HG03558 (cell line): ENCODE data around the gene KRT1.
"Not testable (repeated sequence)": the region's sequence is repeated elsewhere in the genome, so short reads cannot be mapped to it uniquely, and the experiment has no call there.

ENCODE experiments used
- ATAC-seq: cut with Tn5 transposase; IDR thresholded peaks from one replicate; pipeline ENCODE4 v1.9.1; 2021; ENCODE audit warnings: moderate number of reproducible peaks; ENCODE audit not compliant: unreplicated experiment; ENCODE audit errors: extremely low read depth

The KRT1 gene

GRCh38 chr12:52684431-52684830 is 4.2 kb upstream of the KRT1 start:
- no peak for ATAC-seq

DNA sequence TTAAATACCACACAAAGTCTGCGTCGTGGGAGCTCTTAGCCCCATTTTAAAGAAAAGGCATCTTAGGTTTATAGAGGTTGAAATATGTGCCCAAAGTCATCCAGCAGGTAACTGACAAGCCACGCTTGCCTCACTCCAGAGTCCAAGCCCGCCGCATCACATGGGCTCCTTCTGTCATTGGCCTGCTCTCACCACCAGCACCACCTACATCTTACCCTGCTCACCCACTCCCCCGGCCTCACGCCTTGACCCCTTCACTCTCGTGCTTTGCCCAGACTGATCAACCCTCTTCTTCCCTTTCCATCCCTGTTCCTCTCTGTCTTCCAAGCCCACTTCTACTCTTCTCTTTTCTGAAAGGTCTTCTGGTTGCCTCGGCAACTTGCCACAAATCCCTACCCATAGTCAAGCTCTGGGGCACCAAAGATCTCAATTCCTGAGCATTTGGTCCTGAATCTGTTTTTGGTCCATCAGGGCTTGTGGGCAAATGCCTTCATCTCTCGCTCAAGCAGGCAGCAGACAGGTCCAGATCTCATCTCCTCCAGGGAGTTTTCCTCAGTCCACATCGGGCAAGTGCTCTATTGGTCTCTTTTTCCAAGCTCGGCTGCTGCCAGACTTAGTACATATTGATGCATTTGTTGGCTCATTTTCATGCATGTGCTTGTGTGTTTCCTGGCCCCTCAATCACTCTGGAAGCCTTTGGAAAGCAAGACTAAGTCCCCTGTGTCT is 3.5 kb upstream of the KRT1 start:
- no peak for ATAC-seq

DNA sequence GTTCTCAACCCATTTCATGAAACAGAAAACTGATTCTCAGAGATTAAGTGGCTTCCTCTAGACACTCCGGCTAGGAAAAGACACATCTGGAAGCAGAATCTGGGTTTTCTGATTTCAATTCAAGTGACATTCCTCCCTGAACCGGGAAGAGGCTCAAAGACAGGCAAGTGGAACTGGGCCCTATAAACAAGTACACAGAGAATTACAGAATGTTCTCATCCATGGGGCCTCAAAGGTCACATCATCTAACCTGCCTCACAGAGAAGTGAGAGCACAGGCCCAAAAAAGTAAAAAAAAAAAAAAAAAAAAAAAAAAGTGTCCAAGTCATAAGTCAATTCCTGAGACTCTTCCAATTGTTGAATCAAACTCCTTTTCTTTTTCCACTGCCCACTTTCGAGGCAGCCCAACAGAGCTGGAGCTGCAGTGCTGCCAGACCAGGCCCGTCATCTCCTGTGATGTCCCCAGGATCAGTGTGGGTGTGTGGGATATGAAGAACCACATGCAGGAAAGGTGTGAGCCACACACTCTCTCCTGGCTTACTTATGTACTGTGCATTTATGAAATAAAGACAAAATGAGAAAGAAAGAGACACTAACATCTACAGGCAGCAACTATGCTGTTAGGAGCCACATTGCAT is 2.8 kb upstream of the KRT1 start:
- no peak for ATAC-seq

GRCh38 chr12:52682381-52682660 is 2.1 kb upstream of the KRT1 start:
- no peak for ATAC-seq

DNA sequence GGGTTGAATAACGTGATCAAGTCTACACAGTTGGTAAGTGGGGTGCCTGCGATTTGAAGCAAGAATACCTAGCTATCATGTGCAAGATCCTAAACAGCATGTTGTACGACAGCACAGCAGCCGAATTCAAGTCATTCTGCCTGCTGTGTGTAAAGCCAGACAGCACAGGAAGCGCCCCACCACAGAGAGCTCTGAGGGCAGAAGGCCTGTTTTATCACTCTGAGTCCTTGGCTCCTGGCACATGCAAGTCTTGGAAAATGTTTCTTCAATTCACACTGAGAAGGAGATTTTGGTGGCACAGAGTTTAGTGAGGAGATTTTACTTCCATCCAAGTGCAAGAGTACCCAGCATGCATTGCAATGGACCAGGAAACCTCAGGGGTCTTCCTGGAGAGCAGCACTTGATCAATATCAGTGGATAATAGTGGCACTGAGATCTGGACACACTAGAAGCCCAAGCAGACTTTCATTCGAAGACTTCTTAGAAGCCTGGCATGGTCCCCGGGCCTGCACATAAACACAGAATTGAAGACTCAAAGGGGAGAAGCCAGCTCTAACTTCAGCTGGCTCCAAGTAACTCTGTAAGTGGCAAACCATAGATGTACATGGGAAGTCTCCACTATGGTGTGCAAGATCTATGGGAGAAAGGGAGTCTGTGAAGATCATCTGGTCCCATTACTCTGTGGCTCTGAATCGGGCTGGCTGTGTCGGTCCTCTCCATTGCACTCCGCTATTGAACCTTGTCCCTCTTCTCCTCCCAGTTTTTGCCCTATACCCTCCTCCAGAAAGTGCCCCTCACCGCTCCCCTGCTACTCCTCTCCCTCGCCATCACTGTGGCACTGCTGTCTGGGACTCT is 1.5 kb upstream of the KRT1 start:
- no peak for ATAC-seq

DNA sequence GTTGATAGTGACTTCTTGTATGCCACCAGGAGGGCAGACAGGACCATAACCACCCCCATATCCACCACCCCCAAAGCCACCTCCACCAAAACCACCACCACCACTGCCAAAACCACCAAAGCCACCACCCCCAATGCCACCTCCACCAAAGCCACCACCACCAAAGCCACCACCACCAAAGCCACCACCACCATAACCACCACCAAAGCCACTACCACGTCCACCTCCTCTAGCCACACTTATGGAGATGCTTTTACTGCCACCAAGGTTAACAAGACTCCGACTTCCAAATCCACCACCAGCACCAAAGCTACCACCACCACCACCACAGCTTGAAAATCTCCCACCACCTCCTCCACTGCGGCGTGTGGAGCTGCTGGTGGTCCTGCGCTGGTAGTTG is 332 bp downstream of the KRT1 start:
- no peak for ATAC-seq

DNA sequence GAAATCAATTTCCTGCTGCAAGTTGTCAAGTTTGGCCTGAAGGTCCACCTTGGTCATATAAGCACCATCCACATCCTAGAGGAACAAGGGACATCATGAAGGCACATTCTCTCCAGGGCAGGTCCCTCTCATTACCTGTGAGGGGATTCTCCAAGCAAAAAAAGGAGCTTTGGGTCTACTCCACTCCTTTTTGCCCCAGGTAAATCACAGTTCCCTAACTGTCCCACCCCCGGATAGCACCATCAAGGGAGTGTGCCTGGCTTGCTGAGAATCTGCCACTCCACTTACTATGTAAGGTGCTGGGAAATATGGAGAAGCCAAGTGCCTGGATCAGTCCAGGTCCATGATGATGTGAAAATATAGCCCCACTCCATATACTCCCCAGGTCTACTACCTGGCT is 2.5 kb downstream of the KRT1 start:
- ATAC-seq, result no peak

DNA sequence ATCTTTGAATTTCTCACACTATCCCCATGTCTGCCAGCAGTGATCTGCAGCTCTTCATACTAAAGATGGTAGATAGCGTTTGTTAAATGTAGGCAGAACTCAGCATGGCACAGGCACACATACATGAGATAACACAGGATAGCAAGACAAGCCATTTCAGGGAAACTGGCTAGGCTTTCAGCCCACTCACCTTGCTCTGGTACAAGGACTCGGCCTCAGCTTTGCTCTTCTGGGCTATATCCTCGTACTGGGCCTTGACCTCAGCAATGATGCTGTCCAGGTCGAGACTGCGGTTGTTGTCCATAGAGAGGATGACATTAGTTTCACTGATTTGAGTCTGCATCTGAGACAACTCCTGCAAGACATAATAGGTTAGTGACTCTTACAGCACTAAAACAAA is 3.1 kb downstream of the KRT1 start:
- no peak for ATAC-seq

DNA sequence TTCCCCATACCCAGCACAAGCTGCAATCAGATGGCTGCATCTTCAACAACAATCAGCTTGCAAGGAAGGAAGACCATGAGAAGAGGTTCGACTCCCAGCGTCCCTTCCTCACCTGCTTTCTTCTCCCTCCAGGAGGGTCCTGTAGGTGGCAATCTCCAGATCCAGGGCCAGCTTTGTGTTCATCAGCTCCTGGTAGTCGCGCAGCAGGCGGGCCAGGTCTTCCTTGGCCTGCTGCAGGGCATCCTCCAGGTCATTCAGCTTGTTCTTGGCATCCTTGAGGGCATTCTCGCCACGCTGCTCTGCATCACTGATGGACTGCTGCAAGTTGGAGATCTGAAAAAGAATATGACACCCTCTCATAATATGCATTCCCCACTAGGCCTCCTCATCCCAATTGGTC is 4.0 kb downstream of the KRT1 start:
- ATAC-seq, result no peak

DNA sequence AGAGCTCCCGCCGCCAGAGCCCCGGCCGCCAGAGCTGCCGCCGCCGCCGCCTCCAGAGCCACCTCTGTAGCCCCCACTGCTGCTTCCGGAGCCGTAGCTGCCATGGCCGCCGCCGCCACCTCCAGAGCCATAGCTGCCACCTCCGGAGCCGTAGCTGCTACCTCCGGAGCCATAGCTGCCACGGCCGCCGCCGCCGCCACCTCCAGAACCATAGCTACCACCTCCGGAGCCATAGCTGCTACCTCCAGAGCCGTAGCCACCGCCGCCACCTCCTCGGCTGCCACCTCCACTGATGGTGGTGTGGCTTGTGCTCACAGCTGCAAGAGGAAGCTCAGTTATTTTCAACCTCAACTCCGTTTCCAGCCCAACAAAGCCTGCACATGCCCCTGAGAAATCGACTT is 4.9 kb downstream of the KRT1 start:
- no peak for ATAC-seq

DNA sequence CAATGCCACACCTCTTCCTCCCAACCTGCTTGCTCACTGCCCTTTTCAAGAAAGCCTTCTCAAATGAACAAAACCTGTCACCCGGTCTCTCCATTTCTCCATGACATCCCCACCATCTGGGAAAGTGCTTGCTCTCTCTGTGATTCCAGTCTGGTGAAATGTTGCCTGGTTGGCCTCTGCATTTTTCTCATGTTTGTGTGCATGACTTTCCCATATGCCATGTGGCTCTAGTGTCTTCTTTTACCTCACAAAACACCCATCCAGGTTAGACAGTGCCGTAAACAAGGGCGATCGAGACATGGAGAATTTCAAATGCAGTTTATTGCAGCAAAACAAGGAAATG is 5.8 kb downstream of the KRT1 start:
- ATAC-seq, result no peak

DNA sequence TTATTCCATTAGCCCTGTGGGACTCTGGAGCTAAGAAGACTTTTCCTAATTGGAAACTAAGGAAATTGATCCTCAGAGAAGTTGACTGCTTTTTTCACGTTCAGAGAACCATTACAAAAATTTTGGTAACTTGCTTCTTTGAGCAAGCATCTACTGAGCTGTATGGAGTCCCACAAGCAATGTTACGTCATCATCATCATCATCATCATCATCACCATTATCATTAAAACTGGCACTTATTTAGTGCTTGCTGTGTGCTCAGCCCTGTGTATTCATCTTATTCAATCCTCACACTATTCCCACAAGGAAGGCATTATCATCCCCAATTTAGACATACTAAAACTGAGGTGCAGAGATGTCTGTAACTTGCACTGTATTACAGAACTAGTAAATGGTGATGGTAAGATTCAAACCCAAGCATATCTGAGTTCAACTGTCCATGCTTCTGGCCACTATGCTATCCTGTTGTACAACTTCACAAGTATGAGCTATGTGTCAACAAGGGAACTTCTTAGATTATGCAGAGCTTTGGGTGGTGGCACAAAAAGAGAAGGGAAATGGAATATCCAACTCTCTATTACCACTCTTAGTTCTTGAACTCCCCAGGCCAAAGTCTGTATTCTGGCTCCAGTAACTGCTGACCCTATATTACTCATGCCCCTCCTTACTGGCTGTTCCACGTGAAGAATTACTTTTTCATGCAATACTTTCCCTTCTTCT is 6.3 kb downstream of the KRT1 start:
- no peak for ATAC-seq

- ATAC-seq, result no peak
Measured at GRCh38 chr12:52673217-52673616, 7.0 kb downstream of the KRT1 start.

- no peak for ATAC-seq
Measured at GRCh38 chr12:52672321-52672933, 7.8 kb downstream of the KRT1 start.

- ATAC-seq, result no peak
Measured at GRCh38 chr12:52670961-52671360, 9.2 kb downstream of the KRT1 start.

- ATAC-seq, result no peak
Measured at GRCh38 chr12:52670506-52670905, 9.7 kb downstream of the KRT1 start.

DNA sequence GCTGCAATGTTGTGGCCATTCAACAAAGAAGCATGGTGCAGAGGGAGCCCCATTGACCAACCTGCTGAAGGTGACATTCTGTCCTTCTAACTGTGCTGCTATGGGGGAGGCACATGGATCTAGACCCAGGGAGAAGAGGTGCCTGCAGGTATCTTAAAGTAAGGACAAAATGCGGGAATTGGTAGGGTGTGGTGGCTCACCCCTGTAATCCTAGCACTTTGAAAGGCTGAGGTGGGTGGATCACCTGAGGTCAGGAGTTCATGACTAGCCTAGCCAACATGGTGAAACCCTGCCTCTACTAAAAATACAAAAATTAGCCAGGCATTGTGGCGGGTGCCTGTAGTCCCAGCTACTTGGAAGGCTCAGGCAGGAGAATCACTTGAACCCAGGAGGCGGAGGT is 10.3 kb downstream of the KRT1 start:
- ATAC-seq, result not testable (repeated sequence)

DNA sequence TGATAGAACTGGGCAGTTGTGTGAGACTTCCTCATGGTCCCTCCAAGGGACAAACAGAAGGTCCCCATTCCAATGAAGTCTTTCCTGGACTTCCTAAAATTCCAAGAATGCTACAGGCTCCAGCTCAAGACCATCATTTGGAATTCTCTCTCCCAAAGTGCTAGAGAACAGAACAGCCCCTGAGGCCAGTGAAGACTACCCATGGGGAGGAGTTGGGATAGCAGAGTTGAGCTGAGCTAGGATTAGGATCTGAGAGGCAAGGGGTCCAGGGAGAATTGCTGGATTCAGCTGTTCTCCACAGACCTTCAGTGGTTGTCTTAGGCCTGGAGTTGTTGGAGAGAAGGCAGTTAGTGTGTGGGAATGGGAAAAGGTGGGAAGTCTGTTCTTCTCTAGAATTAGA is 10.8 kb downstream of the KRT1 start:
- no peak for ATAC-seq

DNA sequence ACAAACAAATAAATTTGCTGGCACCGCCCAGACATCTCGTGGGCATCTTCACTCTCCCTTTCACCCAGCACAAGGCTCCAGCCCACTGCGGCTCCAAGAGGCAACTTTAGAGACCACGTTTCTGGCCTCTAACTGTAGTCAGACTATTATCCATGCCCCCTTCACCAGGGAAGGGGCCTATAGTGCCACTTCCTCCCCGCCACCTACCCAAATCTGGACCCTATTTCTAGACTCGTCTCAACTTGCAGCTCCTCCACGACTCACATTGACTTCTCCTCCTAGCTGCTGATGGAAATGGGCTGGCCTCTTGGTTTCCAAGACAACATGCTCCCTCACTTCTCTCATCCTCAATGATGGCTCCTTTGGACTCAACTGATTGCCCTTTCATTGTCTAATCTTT is 12.3 kb downstream of the KRT1 start:
- no peak for ATAC-seq

GRCh38 chr12:52667509-52667908 is 12.7 kb downstream of the KRT1 start:
- ATAC-seq, result no peak

DNA sequence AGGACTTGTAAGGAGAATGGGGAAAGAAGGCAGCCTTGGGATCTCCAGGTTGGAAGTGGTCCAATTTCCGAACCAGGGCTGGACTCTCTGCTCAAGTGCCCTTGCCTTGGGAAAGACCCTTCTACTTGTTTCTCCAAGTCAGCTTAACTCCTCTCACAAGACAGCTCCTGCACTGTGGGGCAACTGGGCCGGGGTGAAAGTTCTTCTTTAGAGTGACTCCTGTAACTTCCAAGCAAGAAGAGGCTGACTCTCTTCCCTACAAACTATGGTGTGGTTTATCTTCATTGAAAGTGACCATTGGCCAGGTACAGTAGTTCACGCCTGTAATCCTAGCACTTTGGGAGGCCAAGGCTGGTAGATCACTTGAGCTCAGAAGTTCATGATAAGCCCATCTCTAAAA is 13.7 kb downstream of the KRT1 start:
- no peak for ATAC-seq
